Transverse colon (tissue), 4 donors: ENCODE data around the gene MOB2. TPM values are rescaled to one million over a fixed set of nuclear protein-coding genes. Genes with fewer than 3 reads are reported as not detected.
A peak's percentile ranks its signal among the peaks of the same experiment; 100 is the strongest.

Source experiments
- DNase-seq: peaks from one replicate; pipeline ENCODE4 v3.0.0-alpha.2; 2019
- H3K27ac ChIP-seq, 4 donors: fragments of 200-600 bp; sonication (generic); 2 replicates each; pipeline ENCODE4 v1.5.1; 2016 to 2018; ENCODE audit warnings: inconsistent platforms in 4 of 4
- H3K27me3 ChIP-seq: fragments of 200-600 bp; sonication (generic); 2 replicates; pipeline ENCODE4 v1.5.1; 2017; ENCODE audit warnings: inconsistent platforms
- H3K36me3 ChIP-seq, 4 donors: fragments of 200-600 bp; sonication (generic); 2 replicates each; pipeline ENCODE4 v1.5.1; 2017 to 2019; ENCODE audit warnings: inconsistent platforms in 4 of 4
- H3K4me1 ChIP-seq, 4 donors: fragments of 200-600 bp; sonication (generic); 2 replicates each; pipeline ENCODE4 v1.5.1; 2017 to 2020; ENCODE audit warnings: inconsistent platforms in 4 of 4
- H3K4me3 ChIP-seq, 4 donors: fragments of 200-600 bp; sonication (generic); 1 replicate in 1 of 4; 2 replicates in 3 of 4; pipeline versions ENCODE4 v1.5.1 to v1.6.1; 2017 to 2019; ENCODE audit warnings: inconsistent platforms in 4 of 4
- H3K9me3 ChIP-seq, 2 donors: fragments of 200-600 bp; sonication (generic); 2 replicates each; pipeline ENCODE4 v1.5.1; 2017 to 2019; ENCODE audit warnings: inconsistent platforms in 2 of 2
- EP300 ChIP-seq: sonication (generic); formaldehyde crosslinking; IDR thresholded peaks from one replicate; pipeline ENCODE4 v1.6.1; 2017; ENCODE audit warnings: antibody characterized with exemption, low read depth
- POLR2A ChIP-seq: fragments of 450-650 bp; IDR thresholded peaks from one replicate; pipeline ENCODE4 v1.6.1; 2016; ENCODE audit warnings: antibody characterized with exemption, mild to moderate bottlenecking, moderate library complexity
- POLR2AphosphoS5 ChIP-seq, 3 donors: sonication (generic); formaldehyde crosslinking; IDR thresholded peaks; one replicate each; pipeline ENCODE4 v1.6.1; 2016; ENCODE audit warnings: antibody characterized with exemption in 3 of 3
- WGBS, 2 donors: methylation state at CpG; one replicate each; pipeline ENCODE4 v1.1.5; 2018; ENCODE audit warnings: low coverage in 1 of 2; 5-methylcytosine and 5-hydroxymethylcytosine counted together
- in situ Hi-C, 4 donors: fragments of 200-750 bp; cut with MboI; loops; one replicate each; pipeline versions ENCODE4 v1.15.0 to v1.15.1; 2017; ENCODE audit warnings: low sequenced_read_pairs in 3 of 4, low pct_ligation_motif_present in 1 of 4, low pct_unique_long_range_greater_than_20kb in 1 of 4
- intact Hi-C: fragments of 100-400 bp; cut with DNase I; formaldehyde crosslinking; loops from one replicate; pipeline ENCODE4 v1.15.1; 2023; ENCODE audit warnings: low total_unique reads
- total RNA-seq, 4 donors: library from RNA; depleted of rRNA; stranded (reverse); fragments of >200 nt; gene quantifications; one replicate each; pipeline ENCODE4 v1.1.0, GENCODE V29; 2016
- TF ChIP-seq, protein P1 (sequence below), 5 experiments: fragments of 200-600 bp in 3 of 5; fragments of 450-650 bp in 2 of 5; sonication (generic) in 3 of 5; IDR thresholded peaks; 1 replicate in 2 of 5; 2 replicates in 3 of 5; pipeline ENCODE4 v1.5.1; 2016 to 2017; ENCODE audit warnings: antibody characterized with exemption in 5 of 5, inconsistent platforms in 3 of 5, mild to moderate bottlenecking in 2 of 5, moderate library complexity in 1 of 5

Gene MOB2
- total RNA-seq, 4 donors from 2014 or later = 22.8 to 56.7 (median 42.4) TPM

DNA sequence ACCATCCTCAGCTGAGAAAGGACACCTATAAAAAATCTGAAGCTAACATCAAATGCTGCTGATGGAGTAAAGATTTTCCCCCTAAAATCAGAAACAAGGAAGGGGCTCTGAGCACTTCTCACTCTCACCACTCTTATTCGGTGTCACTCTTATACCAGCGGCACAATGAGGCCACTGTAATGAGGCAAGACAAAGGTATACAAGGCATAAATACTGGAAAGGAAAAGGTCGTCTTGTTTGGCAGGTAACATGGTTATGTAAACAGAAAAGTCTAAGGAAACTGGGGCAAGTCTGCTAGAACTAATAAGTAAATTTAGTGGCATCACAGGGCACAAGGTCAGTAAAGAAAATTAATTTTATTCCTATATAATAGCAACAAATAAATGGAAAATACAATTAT is 8.1 kb upstream of the MOB2 start:
- Histone ChIP-seq H3K4me1 (peaks cover 1 to 26% (median 3%) of the 10 kb centered on the region in 4 donors), H3K36me3 (no peaks in the 10 kb centered on the region), H3K27me3 (no peaks in the 10 kb centered on the region), H3K27ac (no peak overlapping the region), H3K4me3 (no peak overlapping the region), H3K9me3 (no peaks in the 10 kb centered on the region)
- intact Hi-C loops = no loop called here
- DNase-seq = no peak
- TF ChIP-seq EP300 (no peak), POLR2A (no peak), POLR2AphosphoS5 (IDR thresholded peaks at IDR 0.05) (no peak)
- TF ChIP-seq, protein P1, sequence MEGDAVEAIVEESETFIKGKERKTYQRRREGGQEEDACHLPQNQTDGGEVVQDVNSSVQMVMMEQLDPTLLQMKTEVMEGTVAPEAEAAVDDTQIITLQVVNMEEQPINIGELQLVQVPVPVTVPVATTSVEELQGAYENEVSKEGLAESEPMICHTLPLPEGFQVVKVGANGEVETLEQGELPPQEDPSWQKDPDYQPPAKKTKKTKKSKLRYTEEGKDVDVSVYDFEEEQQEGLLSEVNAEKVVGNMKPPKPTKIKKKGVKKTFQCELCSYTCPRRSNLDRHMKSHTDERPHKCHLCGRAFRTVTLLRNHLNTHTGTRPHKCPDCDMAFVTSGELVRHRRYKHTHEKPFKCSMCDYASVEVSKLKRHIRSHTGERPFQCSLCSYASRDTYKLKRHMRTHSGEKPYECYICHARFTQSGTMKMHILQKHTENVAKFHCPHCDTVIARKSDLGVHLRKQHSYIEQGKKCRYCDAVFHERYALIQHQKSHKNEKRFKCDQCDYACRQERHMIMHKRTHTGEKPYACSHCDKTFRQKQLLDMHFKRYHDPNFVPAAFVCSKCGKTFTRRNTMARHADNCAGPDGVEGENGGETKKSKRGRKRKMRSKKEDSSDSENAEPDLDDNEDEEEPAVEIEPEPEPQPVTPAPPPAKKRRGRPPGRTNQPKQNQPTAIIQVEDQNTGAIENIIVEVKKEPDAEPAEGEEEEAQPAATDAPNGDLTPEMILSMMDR (IDR thresholded peaks at IDR 0.05) = no peak
- WGBS, 2 donors = 56 to 68% methylated on average over 3 of the region's 3 CpGs
- in situ Hi-C loops = no loop called here

DNA sequence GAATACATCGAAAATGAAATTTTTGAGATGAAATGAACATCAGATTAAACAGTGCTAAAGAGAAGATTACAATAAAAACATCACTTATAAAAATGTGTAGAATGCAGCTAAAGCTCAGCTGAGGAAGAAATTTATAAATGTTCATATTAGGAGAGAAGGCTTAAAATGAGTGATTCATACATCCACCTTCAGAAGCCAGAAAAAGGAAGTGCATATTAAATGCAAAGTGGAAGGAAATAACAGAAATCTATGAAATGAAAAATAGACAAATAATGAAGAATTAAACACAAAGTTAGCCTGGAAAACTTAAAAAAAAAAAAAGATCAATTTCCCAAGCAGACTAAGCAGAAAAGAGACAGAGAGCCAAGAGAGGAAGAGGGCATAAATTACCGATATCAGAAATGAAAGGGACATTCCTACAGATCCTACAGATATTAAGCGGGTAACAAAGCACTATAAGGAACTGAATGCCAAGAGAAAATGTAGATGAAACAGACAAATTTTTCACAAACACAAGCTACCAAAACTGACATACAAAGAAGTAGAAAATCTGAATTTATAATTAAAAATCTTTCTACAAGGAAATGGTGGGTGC is 7.2 kb upstream of the MOB2 start:
- Histone ChIP-seq H3K36me3 (no peaks in the 10 kb centered on the region), H3K27ac (no peak overlapping the region), H3K4me3 (no peak overlapping the region), H3K27me3 (no peaks in the 10 kb centered on the region), H3K4me1 (peaks cover 2 to 35% (median 5%) of the 10 kb centered on the region in 4 donors), H3K9me3 (no peaks in the 10 kb centered on the region)
- intact Hi-C loops (no loop called here), in situ Hi-C loops (no loop called here)
- DNase-seq = no peak
- no peak for TF ChIP-seq EP300
- 83 to 100% methylated on average over 3 of the region's 3 CpGs for WGBS, 2 donors

GRCh38 chr11:1491379-1491778 is 4.8 kb upstream of the MOB2 start:
- H3K4me3 ChIP-seq = no peak overlapping the region
- H3K36me3 ChIP-seq = no peaks in the 10 kb centered on the region
- in situ Hi-C loops = no loop called here
- 88 to 91% methylated on average over 12 of the region's 12 CpGs for WGBS, 2 donors
- no peaks in the 10 kb centered on the region for H3K9me3 ChIP-seq
- H3K27me3 ChIP-seq = no peaks in the 10 kb centered on the region
- intact Hi-C loops = no loop called here
- H3K27ac ChIP-seq = no peak overlapping the region
- TF ChIP-seq POLR2AphosphoS5 (IDR thresholded peaks at IDR 0.05) = no peak
- TF ChIP-seq EP300 = no peak
- TF ChIP-seq, protein P1 (IDR thresholded peaks at IDR 0.05) = no peak
- TF ChIP-seq POLR2A = no peak
- DNase-seq = no peak
- H3K4me1 ChIP-seq = peaks cover 25 to 54% (median 29%) of the 10 kb centered on the region in 4 donors

DNA sequence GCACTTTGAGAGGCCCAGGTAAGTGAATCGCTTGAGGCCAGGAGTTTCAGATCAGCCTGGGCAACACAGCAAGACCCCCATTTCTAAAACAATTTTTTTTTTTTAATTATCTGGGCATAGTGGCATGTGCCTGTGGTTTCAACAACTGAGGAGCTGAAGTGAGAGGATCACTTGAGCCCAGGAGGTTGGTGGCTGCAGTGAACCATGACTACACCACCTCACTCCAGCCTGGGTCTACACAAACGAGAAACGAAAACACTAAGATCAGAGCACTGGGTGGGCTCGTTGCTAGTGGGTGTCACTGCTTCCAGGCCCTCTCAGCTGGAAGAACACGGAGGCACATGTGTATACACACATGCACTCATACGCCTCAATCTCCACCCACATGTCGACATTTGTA is 4.1 kb upstream of the MOB2 start:
- TF ChIP-seq POLR2AphosphoS5 (IDR thresholded peaks at IDR 0.05) (no peak), POLR2A (no peak), EP300 (no peak)
- TF ChIP-seq, protein P1 (IDR thresholded peaks at IDR 0.05) = no peak
- Histone ChIP-seq H3K4me1 (peaks cover 30 to 56% (median 35%) of the 10 kb centered on the region in 4 donors), H3K4me3 (no peak overlapping the region), H3K36me3 (no peaks in the 10 kb centered on the region), H3K27me3 (no peaks in the 10 kb centered on the region), H3K27ac (no peak overlapping the region), H3K9me3 (no peaks in the 10 kb centered on the region)
- intact Hi-C loops = no loop called here
- DNase-seq = no peak
- WGBS, 2 donors = 53 to 75% methylated on average over 3 to 7 of the region's 7 CpGs
- in situ Hi-C loops = no loop called here

DNA sequence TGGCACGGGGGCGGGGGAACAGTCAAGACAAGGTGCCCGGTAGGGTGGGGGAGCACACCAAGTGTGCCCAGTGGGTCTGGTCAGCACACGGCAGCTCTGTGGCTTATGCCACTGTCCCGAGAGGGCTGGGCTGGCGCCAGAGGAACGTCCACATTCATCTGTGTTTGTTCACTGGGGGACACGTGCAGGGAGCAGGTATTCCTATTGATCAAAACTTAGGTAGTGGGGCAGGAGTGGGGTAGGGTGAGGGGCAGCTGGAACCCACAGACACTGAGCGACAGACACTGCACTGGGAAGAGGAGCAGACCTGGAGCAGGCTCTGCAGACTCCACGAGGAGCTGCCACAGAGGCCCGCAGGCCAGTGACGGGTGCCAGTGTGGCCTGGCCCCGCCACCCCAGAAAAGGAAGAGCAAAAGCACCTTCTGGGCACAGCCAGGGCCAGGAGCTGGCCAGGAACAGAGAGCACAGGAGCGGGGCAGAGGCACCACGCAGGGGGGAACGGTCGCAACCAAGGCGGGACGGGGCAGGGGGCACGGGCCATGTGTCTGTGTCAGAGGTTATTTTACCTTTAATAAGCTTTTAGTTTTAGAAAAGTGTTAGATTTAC is 2.1 kb upstream of the MOB2 start:
- Histone ChIP-seq H3K4me3 (no peak overlapping the region), H3K9me3 (no peaks in the 10 kb centered on the region), H3K36me3 (no peaks in the 10 kb centered on the region), H3K4me1 (peaks cover 36 to 60% (median 43%) of the 10 kb centered on the region in 4 donors), H3K27ac (peak overlapping the region; percentile 81 to 92 (median 84)), H3K27me3 (no peaks in the 10 kb centered on the region)
- 84 to 100% methylated on average over 3 to 20 of the region's 20 CpGs for WGBS, 2 donors
- in situ Hi-C loops (no loop called here), intact Hi-C loops (no loop called here)
- DNase-seq = no peak
- TF ChIP-seq, protein P1 (IDR thresholded peaks at IDR 0.05) = no peak
- no peak for TF ChIP-seq EP300
- TF ChIP-seq POLR2AphosphoS5 (IDR thresholded peaks at IDR 0.05) = no peak
- no peak for TF ChIP-seq POLR2A
